ELF-1 (cell line): ENCODE data around the gene BTBD10.
A peak's percentile ranks its signal among the peaks of the same experiment; 100 is the strongest.

Experiments used
- DNase-seq: peaks from one replicate; pipeline ENCODE4 v3.0.0-alpha.2; 2016; ENCODE audit warnings: low read depth, low spot score

BTBD10 gene

DNA sequence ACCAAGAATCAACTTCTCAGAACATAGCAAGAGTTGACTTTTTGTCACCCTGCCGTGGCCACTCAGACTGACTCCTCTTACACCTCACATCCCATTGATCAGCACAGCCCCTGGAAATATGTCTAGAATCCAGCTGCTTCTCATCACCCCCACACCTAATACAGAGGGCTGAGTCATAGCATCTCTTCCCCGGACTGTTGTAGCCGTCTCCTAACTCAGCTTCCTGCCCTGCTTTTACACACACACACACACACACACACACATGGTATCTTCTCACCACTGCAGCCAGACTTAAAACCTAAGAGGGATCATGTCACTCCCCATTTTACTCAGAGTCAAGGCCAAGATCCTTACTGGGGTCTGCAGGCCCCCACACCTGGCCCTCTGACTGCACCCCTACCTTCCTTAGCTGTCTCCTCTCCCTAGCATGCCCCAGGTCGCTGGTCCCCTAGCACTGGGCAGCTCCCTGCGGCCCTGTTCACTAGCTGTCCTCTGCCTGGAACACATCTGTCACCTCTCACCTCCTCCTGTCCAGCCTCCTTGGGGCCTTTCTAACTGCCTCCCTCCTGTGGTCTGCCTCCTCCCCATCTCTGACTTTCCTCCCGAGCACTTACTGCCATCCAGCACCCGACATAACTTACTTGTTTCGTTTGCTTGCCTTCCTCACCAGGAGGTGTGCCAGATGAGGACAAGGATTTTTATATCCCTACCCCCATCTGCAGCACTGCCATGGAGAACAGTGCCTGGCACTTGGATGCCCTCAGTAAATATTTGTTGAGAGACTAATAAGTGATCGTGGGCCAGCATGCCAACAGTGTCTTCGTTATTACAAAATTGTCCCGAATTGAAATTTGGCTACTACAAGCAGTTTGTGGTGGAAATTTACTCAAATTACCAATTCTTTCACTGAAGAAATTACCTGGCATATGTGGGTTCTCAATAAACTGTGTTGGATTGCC lies 123.5 kb downstream of the BTBD10 start:
- DNase-seq = peak; percentile 40

GRCh38 chr11:13338427-13339069 lies 124.5 kb downstream of the BTBD10 start:
- no peak for DNase-seq

DNA sequence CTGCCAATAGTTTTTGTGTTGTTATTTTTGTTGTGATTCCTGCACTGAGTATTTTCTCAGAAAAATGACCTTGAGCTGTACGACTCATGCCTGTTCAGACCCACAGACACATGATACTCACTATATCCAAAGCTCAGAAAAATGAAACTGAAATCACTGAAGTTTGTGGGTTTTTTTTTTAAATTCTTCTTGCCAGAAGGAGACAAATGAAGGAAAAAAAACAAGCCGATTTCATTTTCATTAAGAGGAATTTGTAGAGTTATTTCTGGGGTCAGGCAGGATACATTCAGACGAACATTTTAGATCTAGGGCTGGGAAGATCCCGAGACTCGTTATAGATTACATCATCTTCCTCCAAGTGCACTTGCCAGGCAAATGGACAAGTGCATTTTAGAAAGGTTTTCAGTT lies 125.0 kb downstream of the BTBD10 start:
- DNase-seq = no peak
